Activated B cell treated with CpG ODN at 0.5 μM for 24 hours (primary cell): ENCODE measurements around the gene AMPD1. TPM values are rescaled to one million over a fixed set of nuclear protein-coding genes. Genes with fewer than 3 reads are reported as not detected.

ENCODE experiments used
- ATAC-seq: fragments of 200-7000 bp; cut with Tn5 transposase; one replicate; pipeline ENCODE4 v1.10.0; 2021; ENCODE audit warnings: low read depth, mild to moderate bottlenecking, moderate library complexity
- CTCF ChIA-PET: fragments of 350-600 bp; sonication (Branson Sonifier 250); formaldehyde crosslinking; loops from one replicate; lab custom pipeline; 2021; ENCODE audit warnings: antibody characterized with exemption; lab: Charles Lee
- POLR2A ChIA-PET: fragments of 350-600 bp; sonication (Branson Sonifier 250); formaldehyde crosslinking; loops from one replicate; lab custom pipeline; 2021; ENCODE audit warnings: antibody characterized with exemption; lab: Charles Lee
- DNase-seq: peaks from one replicate; pipeline ENCODE4 v3.0.0; 2022
- H3K27ac Mint-ChIP-seq: one replicate; pipeline ENCODE4 v1.8.0; 2020; ENCODE audit warnings: mixed read lengths
- H3K27me3 Mint-ChIP-seq: one replicate; pipeline ENCODE4 v1.8.0; 2021; ENCODE audit warnings: mixed read lengths
- H3K36me3 Mint-ChIP-seq: one replicate; pipeline ENCODE4 v1.8.0; 2021; ENCODE audit warnings: low read depth, mixed read lengths
- H3K4me1 Mint-ChIP-seq: one replicate; pipeline ENCODE4 v1.8.0; 2021; ENCODE audit warnings: mixed read lengths
- H3K4me3 Mint-ChIP-seq: one replicate; pipeline ENCODE4 v1.8.0; 2020; ENCODE audit warnings: mild to moderate bottlenecking, mixed read lengths
- H3K9me3 Mint-ChIP-seq: one replicate; pipeline ENCODE4 v1.8.0; 2020; ENCODE audit warnings: mixed read lengths
- CTCF ChIP-seq: fragments of 200-600 bp; IDR thresholded peaks from one replicate; pipeline ENCODE4 v1.8.0; 2022; ENCODE audit warnings: antibody characterized with exemption, mild to moderate bottlenecking
- intact Hi-C: fragments of 100-400 bp; cut with micrococcal nuclease; formaldehyde crosslinking; loops from one replicate; pipeline ENCODE4 v1.15.1; 2024
- total RNA-seq: library from RNA; stranded (reverse); gene quantifications from 2 replicates; pipeline ENCODE4 v1.2.3, GENCODE V29; 2022

AMPD1 gene
- total RNA-seq: not detected in 2 replicates

DNA sequence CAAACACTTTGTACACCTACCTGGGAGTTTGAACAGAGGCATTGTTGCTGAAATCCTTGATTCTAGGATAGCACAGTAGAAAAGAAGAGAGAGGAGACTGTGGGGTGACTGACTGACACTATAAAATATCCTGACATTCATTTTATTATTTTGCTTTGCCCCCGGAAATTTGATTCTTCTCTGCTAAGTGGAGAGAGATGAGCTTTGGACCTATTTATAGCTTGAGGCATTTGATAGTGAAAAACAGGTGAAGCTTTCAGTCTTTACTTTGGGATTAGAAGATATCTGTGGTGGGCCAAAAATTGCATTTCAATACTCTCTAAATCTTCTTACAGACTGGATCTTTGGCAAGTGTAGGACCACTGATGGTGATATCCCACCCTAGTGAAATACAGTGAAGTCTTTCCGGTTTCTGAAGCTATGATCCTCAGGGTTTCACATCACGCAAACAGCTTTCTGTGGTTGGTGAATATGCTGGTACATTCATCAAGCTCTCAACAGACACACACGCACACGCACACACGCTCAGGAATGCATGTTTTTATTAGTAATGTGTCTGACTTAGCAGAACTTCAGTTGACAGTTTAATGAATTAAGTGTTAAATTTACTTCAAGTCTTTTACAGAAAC is at the start of gene AMPD1:
Gene AMPD1 (minus strand): TSS at position 117 of the 629 bp plus-strand sequence. CDS start 75 bp downstream, at position 42.
- ATAC-seq: no peak
- H3K9me3 Mint-ChIP-seq: no peaks in the 10 kb centered on the region
- CTCF ChIA-PET: interaction anchor here (1.0 kb wide), 1 partner anchor 19 kb away, joined by 4 read pairs; no protein-coding TSS in a partner anchor
- intact Hi-C loops: no loop called here
- TF ChIP-seq CTCF: no peak
- no peak for DNase-seq
- H3K4me1 Mint-ChIP-seq: no peaks in the 10 kb centered on the region
- peaks cover 8% of the 10 kb centered on the region for H3K27me3 Mint-ChIP-seq
- H3K36me3 Mint-ChIP-seq: no peaks in the 10 kb centered on the region
- no peak within 1 kb of the TSS for H3K27ac Mint-ChIP-seq
- POLR2A ChIA-PET: no interaction called here
- H3K4me3 Mint-ChIP-seq: no peak within 1 kb of the TSS

- ChIA-PET POLR2A (no interaction called here), CTCF (no interaction called here)
- no peak for ATAC-seq
- intact Hi-C loops: loop anchor here (2.0 kb wide), 1 partner anchor 15 kb away; the partner anchor contains the start of gene CSDE1
- Mint-ChIP-seq H3K4me3 (no peak overlapping the region), H3K36me3 (peaks cover 74% of the 10 kb centered on the region), H3K9me3 (no peaks in the 10 kb centered on the region), H3K27ac (no peak overlapping the region), H3K4me1 (peaks cover 19% of the 10 kb centered on the region), H3K27me3 (no peaks in the 10 kb centered on the region)
- DNase-seq: no peak
- no peak for TF ChIP-seq CTCF
These were observed 46.8 kb upstream of the AMPD1 start for GRCh38 chr1:114741963-114742746.

DNA sequence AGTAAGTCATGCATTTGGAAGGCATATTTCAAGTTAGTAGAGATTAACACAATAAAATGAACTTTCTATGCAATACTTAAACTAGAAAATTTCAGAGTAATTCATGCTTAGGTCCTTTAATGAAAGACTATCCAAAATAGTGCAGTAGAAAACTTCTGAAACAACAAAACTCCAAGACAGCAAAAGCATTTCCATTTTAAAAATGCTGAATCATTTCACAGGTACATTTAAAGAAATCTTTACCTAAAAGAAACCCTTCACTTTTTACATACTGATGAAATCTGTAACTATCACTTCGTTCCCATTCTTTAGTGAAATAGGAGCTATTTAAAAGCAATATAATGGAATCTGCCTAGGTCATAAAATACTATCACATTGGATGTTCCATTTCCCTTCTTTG is 45.0 kb upstream of the AMPD1 start:
- ChIA-PET POLR2A (no interaction called here), CTCF (no interaction called here)
- DNase-seq: no peak
- H3K4me3 Mint-ChIP-seq: no peak overlapping the region
- intact Hi-C loops: no loop called here
- H3K4me1 Mint-ChIP-seq: peaks cover 7% of the 10 kb centered on the region
- H3K36me3 Mint-ChIP-seq: peaks cover 74% of the 10 kb centered on the region
- no peak for ATAC-seq
- no peak overlapping the region for H3K27ac Mint-ChIP-seq
- no peaks in the 10 kb centered on the region for H3K27me3 Mint-ChIP-seq
- no peak for TF ChIP-seq CTCF
- no peaks in the 10 kb centered on the region for H3K9me3 Mint-ChIP-seq

DNA sequence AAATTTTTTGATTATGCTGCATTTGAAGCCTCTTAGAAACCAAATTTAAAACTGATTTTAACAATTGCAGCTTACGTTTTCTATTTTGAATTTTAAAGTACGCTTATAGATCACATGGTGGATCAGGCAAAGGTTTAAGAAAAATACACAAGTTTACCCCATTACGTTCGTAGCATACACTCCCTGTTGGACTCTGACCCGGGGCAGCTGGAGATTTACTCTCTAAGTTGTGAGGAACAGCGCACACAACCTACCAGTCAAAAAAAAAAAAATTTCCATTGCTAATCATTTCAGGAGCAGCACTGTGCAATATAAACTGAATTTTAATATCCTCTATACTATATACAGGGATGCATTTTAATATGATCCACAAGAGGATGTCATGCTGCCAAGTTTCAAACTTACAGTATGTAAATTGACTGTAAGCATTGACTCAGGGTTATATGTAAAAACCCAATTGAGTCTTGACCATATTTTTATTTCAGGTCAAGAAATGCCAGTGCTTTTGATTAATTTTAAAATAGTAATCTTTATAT is 42.0 kb upstream of the AMPD1 start:
- ChIA-PET POLR2A (no interaction called here), CTCF (no interaction called here)
- DNase-seq (no peak), ATAC-seq (no peak)
- intact Hi-C loops: no loop called here
- H3K27ac Mint-ChIP-seq: no peak overlapping the region
- H3K27me3 Mint-ChIP-seq: no peaks in the 10 kb centered on the region
- no peaks in the 10 kb centered on the region for H3K4me1 Mint-ChIP-seq
- TF ChIP-seq CTCF: no peak
- H3K4me3 Mint-ChIP-seq: no peak overlapping the region
- no peaks in the 10 kb centered on the region for H3K9me3 Mint-ChIP-seq
- H3K36me3 Mint-ChIP-seq: peaks cover 79% of the 10 kb centered on the region

DNA sequence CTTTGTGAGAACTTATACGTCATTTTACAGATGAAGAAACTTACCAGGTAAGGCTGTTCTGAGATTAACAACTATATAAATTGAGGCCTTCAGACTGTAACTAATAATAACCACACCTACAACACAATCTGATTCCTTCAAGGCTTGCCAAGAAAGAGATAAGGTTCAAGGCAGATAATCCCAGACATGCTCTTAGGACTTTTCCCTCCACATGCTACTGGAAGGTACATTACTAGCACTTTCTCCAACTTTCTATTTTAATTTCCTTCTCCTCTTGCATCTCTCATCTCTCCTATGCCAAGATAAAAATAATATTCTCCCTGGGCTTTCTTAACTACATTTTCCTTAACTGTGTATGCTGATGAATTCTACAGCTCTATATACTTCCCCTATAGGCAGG is 40.1 kb upstream of the AMPD1 start:
- intact Hi-C loops: loop anchor here (2.0 kb wide), 2 partner anchors 13 to 15 kb away; no protein-coding TSS in a partner anchor
- Mint-ChIP-seq H3K4me3 (no peak overlapping the region), H3K4me1 (no peaks in the 10 kb centered on the region), H3K9me3 (no peaks in the 10 kb centered on the region), H3K27me3 (no peaks in the 10 kb centered on the region), H3K36me3 (peaks cover 83% of the 10 kb centered on the region), H3K27ac (no peak overlapping the region)
- CTCF ChIA-PET: no interaction called here
- ATAC-seq (no peak), DNase-seq (no peak)
- TF ChIP-seq CTCF: no peak
- POLR2A ChIA-PET: no interaction called here
